B cell (primary cell): ENCODE measurements around the gene EBF3. TPM values are rescaled to one million over a fixed set of nuclear protein-coding genes. Genes with fewer than 3 reads are reported as not detected.

Experiments
- ATAC-seq: fragments of 200-7000 bp; cut with Tn5 transposase; one replicate; pipeline ENCODE4 v1.10.0; 2021; ENCODE audit warnings: low read depth, mild to moderate bottlenecking, moderate number of reproducible peaks, moderate library complexity
- CTCF ChIA-PET: fragments of 350-600 bp; sonication (Branson Sonifier 250); formaldehyde crosslinking; loops from one replicate; lab custom pipeline; 2021; ENCODE audit warnings: antibody characterized with exemption, inconsistent platforms; lab: Charles Lee
- POLR2A ChIA-PET: fragments of 350-600 bp; sonication (Branson Sonifier 250); formaldehyde crosslinking; loops from one replicate; lab custom pipeline; 2021; ENCODE audit warnings: antibody characterized with exemption; lab: Charles Lee
- DNase-seq: peaks from one replicate; pipeline ENCODE4 v3.0.0; 2013
- H2AFZ ChIP-seq: 2 replicates; pipeline ENCODE4 v1.6.1; 2012; ENCODE audit warnings: mild to moderate bottlenecking, low read depth, low read length; ENCODE audit not compliant: insufficient read depth, poor library complexity, severe bottlenecking
- H3K27ac ChIP-seq, 2 donors: 1 replicate in 1 of 2; 2 replicates in 1 of 2; pipeline ENCODE4 v1.5.1; 2012 to 2013; ENCODE audit warnings: low read length in 2 of 2, mild to moderate bottlenecking in 2 of 2, moderate library complexity in 1 of 2
- H3K27me3 ChIP-seq, 4 experiments: fragments of 200-600 bp in 1 of 4; sonication (generic) in 1 of 4; replicated peaks in 1 of 4; 1 replicate in 2 of 4; 2 replicates in 2 of 4; pipeline versions ENCODE4 v1.6.1 to v1.7.0; 2013 to 2016; ENCODE audit warnings: low read length in 3 of 4, mild to moderate bottlenecking in 2 of 4, mixed read lengths in 1 of 4, moderate library complexity in 1 of 4; ENCODE audit not compliant: insufficient read depth in 4 of 4, control insufficient read depth in 3 of 4; ENCODE audit errors: control extremely low read depth in 1 of 4
- H3K36me3 ChIP-seq, 2 experiments: replicated peaks in 1 of 2; 1 replicate in 1 of 2; 2 replicates in 1 of 2; pipeline versions ENCODE4 v1.6.1 to v1.7.1; 2013; ENCODE audit warnings: low read length in 1 of 2; ENCODE audit not compliant: insufficient read depth in 2 of 2, control insufficient read depth in 1 of 2; ENCODE audit errors: control extremely low read depth in 1 of 2, extremely low read depth in 1 of 2
- H3K4me1 ChIP-seq, 2 donors: fragments of 200-600 bp in 1 of 2; sonication (generic) in 1 of 2; 1 replicate in 1 of 2; 2 replicates in 1 of 2; pipeline versions ENCODE4 v1.5.1 to v1.6.1; 2013 to 2017; ENCODE audit warnings: low read length in 2 of 2; ENCODE audit not compliant: control insufficient read depth in 2 of 2, insufficient read depth in 2 of 2
- H3K4me2 ChIP-seq: replicated peaks from 2 replicates; pipeline ENCODE3; 2012; ENCODE audit warnings: mild to moderate bottlenecking, low read depth, low read length; ENCODE audit not compliant: poor library complexity, severe bottlenecking
- H3K4me3 ChIP-seq, 5 experiments: fragments of 200-600 bp in 1 of 5; sonication (generic) in 1 of 5; 1 replicate in 3 of 5; 2 replicates in 2 of 5; pipeline versions ENCODE4 v1.5.1 to v1.7.0; 2011 to 2016; ENCODE audit warnings: low read length in 4 of 5, mild to moderate bottlenecking in 4 of 5, low read depth in 2 of 5, control low read depth in 1 of 5, moderate library complexity in 1 of 5; ENCODE audit not compliant: insufficient read depth in 1 of 5; ENCODE audit errors: control extremely low read depth in 1 of 5, extremely low read depth in 1 of 5
- H3K79me2 ChIP-seq: fragments of 200-600 bp; sonication (generic); one replicate; pipeline ENCODE4 v1.6.0; 2016; ENCODE audit warnings: low read length; ENCODE audit not compliant: control insufficient read depth, insufficient read depth
- H3K9ac ChIP-seq: fragments of 200-600 bp; sonication (generic); 2 replicates; pipeline ENCODE4 v1.6.1; 2017; ENCODE audit warnings: mild to moderate bottlenecking, low read length, moderate library complexity
- H3K9me3 ChIP-seq, 3 donors: one replicate each; pipeline versions ENCODE4 v1.6.1 to v1.7.1; 2013; ENCODE audit warnings: low read length in 2 of 3; ENCODE audit not compliant: control insufficient read depth in 2 of 3, insufficient read depth in 1 of 3; ENCODE audit errors: control extremely low read depth in 1 of 3
- H4K20me1 ChIP-seq: 2 replicates; pipeline ENCODE4 v1.6.0; 2012; ENCODE audit warnings: mild to moderate bottlenecking, low read length; ENCODE audit not compliant: insufficient read depth, control insufficient read depth, poor library complexity, severe bottlenecking
- H3K27ac Mint-ChIP-seq: one replicate; pipeline ENCODE4 v1.8.0; 2021; ENCODE audit warnings: mixed read lengths
- H3K27me3 Mint-ChIP-seq: one replicate; pipeline ENCODE4 v1.8.0; 2021; ENCODE audit warnings: mixed read lengths
- H3K4me1 Mint-ChIP-seq: one replicate; pipeline ENCODE4 v1.8.0; 2021; ENCODE audit warnings: mixed read lengths
- H3K4me3 Mint-ChIP-seq: one replicate; pipeline ENCODE4 v1.8.0; 2021; ENCODE audit warnings: mixed read lengths
- H3K9me3 Mint-ChIP-seq: one replicate; pipeline ENCODE4 v1.8.0; 2022; ENCODE audit warnings: mixed read lengths; ENCODE audit not compliant: insufficient read depth
- CTCF ChIP-seq: fragments of 200-600 bp; IDR thresholded peaks from one replicate; pipeline ENCODE4 v1.8.0; 2022; ENCODE audit warnings: antibody characterized with exemption, mild to moderate bottlenecking
- EZH2 ChIP-seq: IDR thresholded peaks from 2 replicates; pipeline ENCODE4 v1.6.1; 2012; ENCODE audit warnings: borderline replicate concordance, low read depth, mild to moderate bottlenecking, moderate library complexity, low read length; ENCODE audit not compliant: insufficient read depth, poor library complexity, severe bottlenecking
- WGBS: methylation state at CpG from one replicate; pipeline ENCODE4 v1.1.5; 2013; ENCODE audit warnings: missing lambda C conversion rate; ENCODE audit not compliant: insufficient coverage; 5-methylcytosine and 5-hydroxymethylcytosine counted together
- intact Hi-C: fragments of 100-400 bp; cut with micrococcal nuclease; formaldehyde crosslinking; loops from one replicate; pipeline ENCODE4 v1.10.0; 2022
- polyA plus RNA-seq: library from polyadenylated mRNA; depleted of rRNA; stranded (reverse); fragments of >200 nt; gene quantifications from 2 replicates; pipeline ENCODE4 v1.2.3, GENCODE V29; 2012
- total RNA-seq, 2 donors: library from RNA; stranded (reverse); fragments of 120-200 nt in 1 of 2; gene quantifications; 1 replicate in 1 of 2; 2 replicates in 1 of 2; pipeline versions ENCODE4 v1.2.3 to v1.2.4, GENCODE V29; 2013 to 2022

Gene EBF3
- total and polyA plus RNA-seq, 2 donors (not counting 1 experiment from before 2014, with no cell fraction given): not detected

DNA sequence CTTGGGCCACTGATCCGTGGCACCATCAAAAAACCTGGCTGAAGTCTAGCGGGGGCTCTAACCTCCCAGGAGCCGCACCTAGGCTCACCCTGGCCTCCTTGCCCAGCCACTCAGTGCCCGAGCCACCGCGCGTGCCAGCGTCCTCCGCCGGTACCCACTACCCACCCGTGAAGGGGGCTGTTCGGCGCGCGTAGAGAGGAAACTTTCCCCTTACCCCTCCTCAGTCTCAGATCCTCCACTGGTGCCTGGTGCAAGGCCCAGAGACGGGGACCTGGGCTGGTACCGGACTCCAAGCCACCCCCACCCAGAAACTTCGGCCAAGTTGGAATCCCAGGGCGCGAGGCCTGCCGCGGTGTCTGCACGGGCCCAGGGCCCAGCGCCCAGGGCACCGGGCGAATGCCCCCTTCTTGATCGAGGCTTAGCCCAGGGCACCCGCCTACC lies 3.5 kb upstream of the EBF3 start:
- Histone ChIP-seq H3K4me3 (no peak overlapping the region), H3K9ac (no peak overlapping the region), H4K20me1 (no peaks in the 10 kb centered on the region), H3K4me2 (no peak overlapping the region), H3K9me3 (peaks cover 2 to 71% (median 14%) of the 10 kb centered on the region in 3 donors), H3K27ac (no peak overlapping the region), H2AFZ (no peak overlapping the region), H3K27me3 (peaks cover 0 to 84% (median 68%) of the 10 kb centered on the region in 4 experiments), H3K79me2 (no peaks in the 10 kb centered on the region), H3K4me1 (peaks cover 26 to 61% of the 10 kb centered on the region in 2 donors), H3K36me3 (no peaks in the 10 kb centered on the region)
- Mint-ChIP-seq H3K27me3 (peaks cover 39% of the 10 kb centered on the region), H3K27ac (no peak overlapping the region), H3K4me1 (peaks cover 20% of the 10 kb centered on the region), H3K9me3 (no peaks in the 10 kb centered on the region), H3K4me3 (no peak overlapping the region)
- ATAC-seq (no peak), DNase-seq (peak; percentile 12)
- WGBS: 21% methylated on average over 28 of the region's 28 CpGs
- ChIA-PET POLR2A (no interaction called here), CTCF (no interaction called here)
- intact Hi-C loops: no loop called here
- no peak for TF ChIP-seq CTCF

- Histone ChIP-seq H3K9me3 (peaks cover 2 to 71% (median 14%) of the 10 kb centered on the region in 3 donors), H3K4me2 (no peak overlapping the region), H3K79me2 (no peaks in the 10 kb centered on the region), H3K9ac (no peak overlapping the region), H3K27me3 (peaks cover 0 to 84% (median 70%) of the 10 kb centered on the region in 4 experiments), H3K4me1 (peaks cover 28 to 61% of the 10 kb centered on the region in 2 donors), H3K36me3 (no peaks in the 10 kb centered on the region), H3K27ac (no peak overlapping the region), H4K20me1 (no peaks in the 10 kb centered on the region), H3K4me3 (no peak overlapping the region), H2AFZ (no peak overlapping the region)
- Mint-ChIP-seq H3K4me1 (peaks cover 23% of the 10 kb centered on the region), H3K27ac (no peak overlapping the region), H3K4me3 (no peak overlapping the region), H3K27me3 (peaks cover 41% of the 10 kb centered on the region), H3K9me3 (no peaks in the 10 kb centered on the region)
- intact Hi-C loops: no loop called here
- 7% methylated on average over 60 of the region's 60 CpGs for WGBS
- ATAC-seq (no peak), DNase-seq (peak; percentile 15)
- ChIA-PET CTCF (no interaction called here), POLR2A (no interaction called here)
- no peak for TF ChIP-seq EZH2
- TF ChIP-seq CTCF: no peak
Observed at GRCh38 chr10:129966889-129967578, 3.0 kb upstream of the EBF3 start.
